Ovary (tissue), 3 donors: ENCODE measurements around the gene SHOX.

Source experiments
- EP300 ChIP-seq: sonication (generic); formaldehyde crosslinking; IDR thresholded peaks from one replicate; pipeline ENCODE4 v1.6.1; 2017; ENCODE audit warnings: antibody characterized with exemption
- POLR2A ChIP-seq: fragments of 450-650 bp; IDR thresholded peaks from one replicate; pipeline ENCODE4 v1.6.1; 2017; ENCODE audit warnings: antibody characterized with exemption, mild to moderate bottlenecking, moderate library complexity
- TF ChIP-seq, protein P1 (sequence below), 3 donors: fragments of 450-650 bp in 2 of 3; fragments of 200-600 bp in 1 of 3; IDR thresholded peaks; one replicate each; pipeline versions ENCODE4 v1.5.1 to v1.8.0; 2016 to 2022; ENCODE audit warnings: antibody characterized with exemption in 3 of 3, mild to moderate bottlenecking in 1 of 3
- donor health status: DM: no; HTN: no; CAD: no.

DNA sequence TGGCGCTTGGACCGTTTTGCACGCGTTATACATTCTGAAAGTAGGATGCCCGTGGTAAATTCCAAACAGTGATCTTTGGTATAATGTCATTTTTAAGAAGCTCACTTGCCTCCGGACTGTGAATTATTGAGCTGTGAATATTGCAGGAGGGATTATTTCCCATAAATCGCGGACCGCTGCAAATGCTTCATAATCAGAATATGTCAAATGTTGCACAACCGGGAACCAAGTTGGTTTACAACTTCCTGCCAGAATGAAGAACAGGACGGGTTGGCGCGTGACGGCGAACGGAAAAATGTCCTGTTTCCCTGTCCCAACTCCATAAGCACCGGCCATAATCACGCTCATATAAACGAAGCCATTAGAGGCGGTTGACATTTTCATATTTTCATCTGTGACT lies 67.6 kb downstream of the SHOX start:
- TF ChIP-seq, protein P1, sequence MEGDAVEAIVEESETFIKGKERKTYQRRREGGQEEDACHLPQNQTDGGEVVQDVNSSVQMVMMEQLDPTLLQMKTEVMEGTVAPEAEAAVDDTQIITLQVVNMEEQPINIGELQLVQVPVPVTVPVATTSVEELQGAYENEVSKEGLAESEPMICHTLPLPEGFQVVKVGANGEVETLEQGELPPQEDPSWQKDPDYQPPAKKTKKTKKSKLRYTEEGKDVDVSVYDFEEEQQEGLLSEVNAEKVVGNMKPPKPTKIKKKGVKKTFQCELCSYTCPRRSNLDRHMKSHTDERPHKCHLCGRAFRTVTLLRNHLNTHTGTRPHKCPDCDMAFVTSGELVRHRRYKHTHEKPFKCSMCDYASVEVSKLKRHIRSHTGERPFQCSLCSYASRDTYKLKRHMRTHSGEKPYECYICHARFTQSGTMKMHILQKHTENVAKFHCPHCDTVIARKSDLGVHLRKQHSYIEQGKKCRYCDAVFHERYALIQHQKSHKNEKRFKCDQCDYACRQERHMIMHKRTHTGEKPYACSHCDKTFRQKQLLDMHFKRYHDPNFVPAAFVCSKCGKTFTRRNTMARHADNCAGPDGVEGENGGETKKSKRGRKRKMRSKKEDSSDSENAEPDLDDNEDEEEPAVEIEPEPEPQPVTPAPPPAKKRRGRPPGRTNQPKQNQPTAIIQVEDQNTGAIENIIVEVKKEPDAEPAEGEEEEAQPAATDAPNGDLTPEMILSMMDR (IDR thresholded peaks at IDR 0.05): no peak
- TF ChIP-seq POLR2A (no peak), EP300 (no peak)
